Stimulated activated CD8-positive, alpha-beta memory T cell treated with anti-CD3 and anti-CD28 coated beads, Interleukin-4, amount 100 ng/mL, for 48 hours (primary cell): Measurements from ENCODE around the gene PCCA.
"Not testable (repeated sequence)": the region's sequence is repeated elsewhere in the genome, so short reads cannot be mapped to it uniquely, and the experiment has no call there.

Experiments
- DNase-seq: peaks from one replicate; pipeline ENCODE4 v3.0.0-alpha.2; 2020

Gene PCCA

DNA sequence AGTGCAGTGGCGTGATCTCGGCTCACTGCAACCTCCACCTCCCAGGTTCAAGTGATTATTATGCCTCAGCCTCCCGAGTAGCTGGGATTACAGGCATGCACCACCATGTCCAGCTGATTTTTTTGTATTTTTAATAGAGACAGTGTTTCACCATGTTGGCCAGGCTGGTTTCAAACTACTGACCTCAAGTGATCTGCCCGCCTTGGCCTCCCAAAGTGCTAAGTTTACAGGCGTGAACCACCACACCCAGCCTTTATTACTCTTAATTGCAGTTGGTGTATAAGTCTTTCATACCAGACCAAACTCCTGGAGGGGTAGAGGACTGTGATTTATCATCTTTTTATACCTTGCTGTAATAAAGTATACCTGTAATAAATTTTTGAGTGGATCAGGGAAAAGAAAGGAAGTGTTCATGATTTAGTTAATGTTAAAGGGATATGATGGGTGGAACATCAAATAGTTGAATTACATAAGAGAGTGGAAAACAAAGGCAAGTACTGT lies 52.6 kb downstream of the PCCA start:
- DNase-seq, result not testable (repeated sequence)

DNA sequence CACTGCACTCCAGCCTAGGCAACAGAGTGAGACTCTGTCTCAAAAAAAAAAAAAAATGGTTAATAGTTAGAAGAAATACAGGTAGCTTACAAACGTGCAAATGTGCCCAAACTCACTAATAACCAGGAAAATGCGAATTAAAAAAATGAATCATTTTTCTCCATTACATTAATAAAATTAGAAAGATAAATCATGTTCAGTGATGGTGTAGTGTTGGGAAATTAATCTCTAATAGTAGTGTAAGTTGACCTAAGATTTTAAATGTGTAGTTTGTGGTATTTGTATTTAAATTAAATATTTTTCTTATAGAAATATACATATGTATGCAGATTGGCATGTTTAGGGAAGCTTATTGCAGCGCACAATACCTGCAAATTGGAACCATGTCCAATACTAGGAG lies 57.6 kb downstream of the PCCA start:
- no peak for DNase-seq

DNA sequence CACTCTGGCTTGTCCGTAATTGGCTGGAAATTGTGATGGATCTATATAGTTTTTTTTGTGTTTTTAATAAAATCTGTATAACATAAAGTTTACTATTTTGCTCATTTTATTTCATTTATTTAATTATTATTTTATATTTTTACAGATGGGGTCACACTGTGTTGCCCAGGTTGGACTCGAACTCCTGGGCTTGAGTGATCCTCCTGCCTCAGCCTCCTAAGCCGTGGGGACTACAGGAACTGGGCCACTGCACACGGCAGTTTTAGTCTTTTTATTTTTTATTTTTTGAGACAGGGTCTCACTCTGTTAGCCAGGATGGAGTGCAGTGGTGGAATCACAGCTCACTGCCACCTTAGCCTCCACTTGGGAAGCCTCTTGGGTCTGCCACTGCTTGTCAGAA lies 58.9 kb downstream of the PCCA start:
- DNase-seq, result no peak

DNA sequence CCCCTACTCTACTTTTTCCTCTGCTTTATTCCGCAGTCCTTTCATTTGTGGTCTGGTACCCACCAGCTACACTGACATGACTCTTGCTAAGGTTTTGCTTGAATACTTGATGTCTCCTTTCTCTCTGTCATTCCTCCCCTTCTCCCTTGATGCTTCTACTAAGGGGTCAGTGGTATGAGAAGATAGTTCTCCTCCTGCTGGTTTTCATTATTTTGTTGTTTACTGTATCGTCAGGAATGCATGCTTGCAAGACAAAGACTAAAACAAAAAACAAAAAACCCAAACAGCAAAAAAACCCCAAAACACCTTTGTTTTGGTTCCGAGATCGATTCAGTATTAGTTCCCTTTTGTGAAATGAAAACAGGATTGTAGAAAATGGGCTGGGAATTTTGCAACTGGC lies 59.5 kb downstream of the PCCA start:
- DNase-seq, result no peak

DNA sequence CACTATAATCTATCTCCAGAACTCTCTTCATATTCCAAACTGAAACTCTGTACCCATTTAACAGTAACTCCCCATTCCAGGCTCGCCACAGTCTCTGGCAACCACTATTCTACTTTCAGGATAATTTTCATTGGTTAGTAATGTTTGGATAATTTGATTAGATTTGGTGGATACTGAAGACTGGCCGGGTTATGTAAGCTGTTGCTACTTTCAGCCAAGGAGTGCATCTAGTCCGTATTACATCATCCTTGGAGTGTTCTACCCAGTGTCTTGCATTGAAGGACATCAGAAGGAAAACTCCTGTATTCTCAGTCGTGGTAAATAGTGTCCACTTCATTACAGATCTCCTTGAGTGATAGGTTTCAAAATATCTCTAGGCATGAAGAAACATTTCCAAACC lies 60.5 kb downstream of the PCCA start:
- DNase-seq, result no peak

DNA sequence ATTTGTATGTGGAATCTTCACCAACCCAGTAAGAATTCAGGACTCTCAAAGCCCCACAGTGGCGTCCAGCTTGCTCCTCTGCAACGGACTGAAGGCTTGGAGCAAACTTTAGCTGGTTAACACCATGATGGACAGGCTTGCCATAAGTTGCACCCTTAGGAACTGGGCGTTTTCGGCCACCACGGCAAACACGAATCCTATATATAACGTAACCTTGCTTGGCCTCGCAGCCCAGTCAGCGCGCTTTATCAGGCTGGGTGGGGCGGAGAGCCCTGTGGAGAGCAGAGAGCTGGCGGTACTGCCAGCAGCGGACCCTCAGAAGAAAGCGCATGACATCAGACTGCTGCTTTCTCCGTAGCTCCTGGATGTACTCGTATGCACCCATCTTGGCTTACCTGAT lies 61.8 kb downstream of the PCCA start:
- not testable (repeated sequence) for DNase-seq

DNA sequence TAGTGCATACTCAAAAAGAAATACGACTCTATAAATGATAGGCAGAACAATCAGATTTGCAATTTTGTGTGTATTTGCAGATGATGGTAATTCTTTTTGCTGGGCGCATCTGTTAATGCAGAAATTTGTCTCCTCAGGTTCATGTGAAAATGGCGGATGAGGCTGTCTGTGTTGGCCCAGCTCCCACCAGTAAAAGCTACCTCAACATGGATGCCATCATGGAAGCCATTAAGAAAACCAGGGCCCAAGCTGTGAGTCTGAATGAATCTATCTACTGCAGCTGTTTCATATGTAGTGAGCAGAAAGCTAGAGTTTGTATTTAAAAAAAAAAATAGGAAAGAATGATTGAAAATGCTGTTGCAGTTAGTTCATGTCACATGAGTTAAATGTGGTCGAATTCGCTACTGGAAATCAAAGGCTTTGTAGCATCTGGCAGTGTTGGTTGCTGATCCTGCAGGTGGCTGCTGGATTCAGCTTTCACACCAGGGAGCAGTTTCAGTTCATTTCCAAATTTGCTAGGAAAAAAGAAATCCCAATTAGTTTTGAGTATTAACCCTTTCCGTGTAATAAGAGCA lies 66.0 kb downstream of the PCCA start:
- no peak for DNase-seq

DNA sequence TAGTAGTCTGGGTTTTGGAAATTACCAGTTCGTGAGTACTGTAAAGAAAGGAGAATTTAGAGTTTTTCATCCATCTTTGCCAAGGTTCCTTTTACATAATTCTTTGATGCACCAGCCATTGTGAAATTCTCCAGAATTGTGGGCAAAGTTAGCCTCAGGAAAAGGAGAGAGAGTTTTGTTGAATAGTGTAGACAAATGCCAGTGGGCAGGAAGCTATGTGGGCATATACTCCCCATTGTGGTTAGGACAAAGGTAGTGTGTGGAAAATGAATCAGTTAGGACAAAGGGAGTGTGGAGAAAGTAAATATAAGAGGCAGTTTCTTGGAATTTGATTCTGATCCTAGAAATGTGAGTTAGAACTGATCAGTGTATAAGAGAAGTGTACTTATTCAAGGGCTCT lies 67.9 kb downstream of the PCCA start:
- DNase-seq, result no peak

DNA sequence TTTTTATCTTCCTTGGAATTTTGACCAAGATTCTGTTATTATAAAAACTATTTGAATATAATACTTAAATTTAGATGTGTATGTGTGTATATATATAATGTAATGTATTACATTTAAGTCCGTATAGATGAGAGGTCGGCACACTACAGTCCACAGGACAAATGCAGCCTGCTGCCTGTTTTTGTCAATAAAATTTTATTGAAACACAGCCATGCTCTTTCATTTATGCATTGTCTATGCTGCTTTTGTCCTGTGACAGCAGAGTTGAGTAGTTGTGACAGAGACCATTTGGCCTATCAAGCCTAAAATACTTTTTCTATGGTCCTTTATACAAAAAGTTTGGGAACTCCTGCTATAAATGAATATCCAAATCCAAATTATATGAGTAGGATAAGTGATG lies 69.7 kb downstream of the PCCA start:
- DNase-seq, result no peak

DNA sequence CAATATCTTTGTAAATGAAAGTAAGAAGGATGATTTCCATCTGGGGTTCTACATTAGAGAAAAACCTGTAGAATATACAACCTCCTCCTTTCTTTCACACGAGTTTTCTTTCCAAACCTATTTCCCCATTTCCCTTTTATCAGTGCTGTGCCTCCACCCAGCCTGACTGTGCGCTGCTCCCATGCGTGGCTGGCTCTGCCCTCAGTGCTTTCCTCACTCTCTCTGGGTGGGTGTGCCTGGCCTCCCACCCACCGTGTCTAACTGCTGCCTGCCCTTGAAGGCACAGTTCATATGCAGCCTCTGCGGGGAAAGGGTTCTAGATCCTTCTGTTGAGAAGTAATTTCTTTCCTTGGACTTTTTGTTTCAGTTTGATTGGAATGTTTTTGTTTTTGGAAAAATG lies 70.7 kb downstream of the PCCA start:
- no peak for DNase-seq

DNA sequence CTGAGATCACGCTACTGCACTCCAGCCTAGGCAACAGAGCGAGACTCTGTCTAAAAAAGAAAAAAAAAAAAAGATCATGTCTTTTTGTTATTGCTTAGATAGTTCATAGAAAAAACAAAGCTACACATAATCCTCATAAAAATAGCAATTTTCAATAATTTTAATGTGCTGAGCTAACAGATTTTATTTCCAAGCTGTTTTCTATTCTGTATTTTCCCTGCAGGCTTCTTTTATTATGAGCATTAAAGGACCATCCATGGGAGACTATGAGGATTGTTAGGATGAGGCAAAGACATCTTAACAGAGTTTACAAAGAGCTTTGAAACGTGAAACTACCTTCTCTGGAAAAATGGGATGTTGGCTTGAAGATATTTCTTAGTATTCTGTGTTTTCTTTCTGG lies 71.6 kb downstream of the PCCA start:
- no peak for DNase-seq

DNA sequence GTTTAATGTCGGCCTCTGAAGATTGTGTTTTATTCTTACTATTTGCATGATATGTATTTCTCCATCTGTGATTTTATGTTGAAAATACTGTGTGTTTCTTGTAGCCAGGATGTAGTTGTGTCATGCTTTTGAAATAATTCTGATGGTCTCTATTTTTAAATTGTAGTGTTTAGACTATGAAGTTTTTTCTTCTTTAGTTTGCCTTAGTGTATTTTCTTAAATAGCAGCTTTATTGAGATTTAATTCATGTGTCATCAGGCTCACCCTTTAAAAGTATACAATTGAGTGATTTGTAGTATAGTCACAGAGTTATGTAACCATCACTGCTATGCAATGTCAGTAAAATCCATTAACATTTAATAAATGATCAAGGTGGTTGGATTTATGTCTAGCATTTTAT lies 74.5 kb downstream of the PCCA start:
- no peak for DNase-seq

DNA sequence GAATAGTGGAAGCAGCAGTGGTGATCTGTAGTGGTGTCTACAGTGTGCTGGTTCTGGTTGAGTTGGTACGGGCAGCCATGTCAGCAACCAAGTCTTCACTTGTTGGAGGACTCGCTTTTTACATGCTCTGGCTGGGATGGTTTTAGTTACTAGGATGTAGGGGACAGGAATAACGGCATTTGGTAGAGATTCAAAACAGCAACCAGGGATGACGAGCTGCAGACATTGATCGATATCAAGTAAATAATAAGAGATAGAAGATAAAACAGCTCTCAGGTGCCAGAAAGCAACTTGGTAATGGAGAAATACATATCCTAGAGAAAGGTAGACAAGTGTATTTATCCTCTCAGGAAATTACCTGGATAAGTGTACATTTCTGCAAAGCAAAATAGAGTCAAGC lies 84.3 kb downstream of the PCCA start:
- DNase-seq, result no peak

DNA sequence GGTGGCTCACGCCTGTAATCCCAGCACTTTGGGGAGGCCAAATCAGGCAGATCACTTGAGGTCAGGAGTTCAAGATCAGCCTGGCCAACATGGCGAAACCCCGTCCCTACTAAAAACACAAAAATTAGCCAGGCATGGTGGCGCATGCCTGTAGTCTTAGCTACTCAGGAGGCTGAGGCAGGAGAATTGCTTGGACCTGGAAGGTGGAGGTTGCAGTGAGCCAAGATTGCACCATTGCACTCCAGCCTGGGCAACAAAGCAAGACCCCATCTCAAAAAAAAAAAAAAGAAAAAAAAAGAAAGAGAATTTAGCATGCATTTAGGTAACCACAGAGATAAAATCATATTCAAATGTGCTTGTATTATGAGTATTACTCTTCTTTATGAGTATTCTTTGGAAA lies 85.6 kb downstream of the PCCA start:
- DNase-seq, result not testable (repeated sequence)

DNA sequence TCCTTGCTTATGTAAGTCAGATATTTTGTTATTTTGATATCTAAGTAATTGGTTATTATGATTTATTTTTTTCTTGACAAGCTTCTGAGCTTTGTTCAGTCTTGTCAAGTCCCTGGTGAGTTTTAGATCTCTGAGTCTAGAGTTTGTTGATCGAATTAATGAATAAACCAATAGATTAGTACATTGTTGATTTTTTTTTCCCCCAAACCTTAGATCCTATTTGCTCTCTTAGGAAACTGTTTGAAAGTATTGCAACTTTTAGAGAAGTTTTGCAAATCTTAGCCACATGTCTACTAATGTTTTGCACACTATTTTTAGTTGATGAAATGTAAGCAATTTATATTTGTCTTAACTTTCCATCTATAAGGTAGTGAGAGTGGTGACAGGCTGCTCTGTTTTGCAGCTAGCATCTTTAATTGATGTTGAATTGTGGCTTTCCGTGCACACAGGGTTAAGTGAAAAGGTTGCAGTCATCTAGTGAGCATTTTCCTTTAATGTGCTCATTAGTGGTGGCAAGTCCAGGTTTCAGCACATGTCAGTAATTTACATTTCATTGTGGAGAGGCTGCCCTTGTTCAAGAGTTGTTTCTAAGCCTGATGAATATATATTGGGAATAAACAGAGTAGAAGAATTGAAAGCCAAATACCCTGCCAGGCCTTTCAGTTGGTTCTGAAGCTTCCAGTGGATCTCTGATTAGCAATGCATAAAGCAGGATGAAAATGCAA lies 86.3 kb downstream of the PCCA start:
- no peak for DNase-seq

DNA sequence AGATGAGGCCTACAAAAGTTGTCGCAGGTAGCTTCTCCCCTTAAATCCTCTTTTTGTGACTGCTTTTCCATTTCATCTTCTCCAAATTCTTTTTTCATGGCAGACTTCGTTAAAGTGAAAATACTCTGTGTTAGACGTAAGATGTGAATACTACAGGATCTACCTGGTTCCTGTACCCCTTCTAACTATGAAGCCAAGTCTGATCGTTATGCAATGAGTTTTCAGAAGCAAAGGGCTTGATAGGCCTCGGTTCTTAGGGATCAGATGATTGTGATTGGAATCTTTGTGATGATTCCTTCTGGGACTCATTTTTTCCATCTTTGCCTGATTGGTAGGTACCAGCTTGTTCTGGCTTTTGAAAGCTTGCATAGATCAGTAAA lies 86.9 kb downstream of the PCCA start:
- DNase-seq, result no peak

DNA sequence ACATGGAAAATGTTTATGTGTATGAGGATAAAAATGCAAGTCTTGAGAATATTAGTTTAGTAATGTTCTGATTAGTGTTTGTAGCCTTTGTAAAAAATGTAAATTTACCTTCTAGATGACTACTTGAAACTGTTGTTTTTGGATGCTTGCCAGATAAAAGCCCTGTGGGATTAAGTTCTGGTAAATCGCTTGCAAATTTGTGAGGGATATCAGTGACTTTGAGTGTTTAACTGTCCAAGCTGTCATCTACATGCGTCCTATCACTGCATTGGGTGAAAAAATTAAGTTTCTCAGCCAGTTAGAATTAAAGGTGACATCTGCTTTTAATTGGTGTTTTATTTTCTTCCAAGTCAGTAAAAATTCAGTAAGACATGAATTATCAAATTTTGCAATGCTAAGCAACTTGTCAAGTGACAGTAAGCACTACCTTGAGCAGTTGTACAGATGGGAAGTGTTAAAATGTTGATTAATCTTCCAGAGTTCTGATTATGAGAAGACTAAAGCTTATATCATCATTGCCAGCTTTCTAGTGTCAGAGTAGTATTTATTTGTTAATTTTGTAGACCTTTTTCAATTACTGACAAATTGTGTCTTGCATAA lies 88.0 kb downstream of the PCCA start:
- no peak for DNase-seq

DNA sequence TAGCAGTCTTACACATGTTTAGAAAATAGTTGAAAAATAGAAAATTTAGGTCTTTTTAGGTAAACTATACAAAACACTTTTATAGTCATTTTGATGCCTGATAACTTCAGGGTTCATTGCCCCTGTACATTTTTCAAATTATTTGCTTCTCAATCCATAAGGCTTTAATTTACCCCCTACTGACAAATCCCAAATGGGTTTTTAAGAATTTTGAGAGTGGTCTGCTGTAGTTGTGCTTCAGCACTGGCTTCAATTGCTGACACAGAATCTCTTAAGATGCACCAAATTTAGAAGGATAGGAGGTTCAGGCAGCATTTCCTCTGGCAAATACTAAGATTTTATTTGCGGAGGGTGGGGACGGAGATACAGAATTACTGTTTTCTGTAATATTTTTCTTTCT lies 89.4 kb downstream of the PCCA start:
- no peak for DNase-seq

DNA sequence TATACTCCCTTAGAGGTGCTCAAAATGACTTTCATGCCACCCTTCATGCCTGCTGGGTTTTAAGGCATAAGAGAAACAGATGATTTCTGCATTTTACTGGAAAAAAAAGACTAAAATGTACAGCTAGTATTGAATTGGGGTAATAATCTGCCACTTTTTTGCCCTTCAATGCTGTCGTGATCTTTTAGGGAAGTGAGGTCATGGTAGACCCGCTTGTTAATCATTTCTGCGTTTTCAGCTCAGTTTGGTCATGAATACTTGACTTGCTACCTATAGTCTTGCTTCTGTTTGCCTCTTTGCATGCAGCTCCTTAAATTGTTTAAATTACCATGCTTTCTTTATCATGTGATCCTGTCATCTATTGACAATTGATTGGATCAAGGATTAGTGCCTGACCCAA lies 90.4 kb downstream of the PCCA start:
- no peak for DNase-seq

DNA sequence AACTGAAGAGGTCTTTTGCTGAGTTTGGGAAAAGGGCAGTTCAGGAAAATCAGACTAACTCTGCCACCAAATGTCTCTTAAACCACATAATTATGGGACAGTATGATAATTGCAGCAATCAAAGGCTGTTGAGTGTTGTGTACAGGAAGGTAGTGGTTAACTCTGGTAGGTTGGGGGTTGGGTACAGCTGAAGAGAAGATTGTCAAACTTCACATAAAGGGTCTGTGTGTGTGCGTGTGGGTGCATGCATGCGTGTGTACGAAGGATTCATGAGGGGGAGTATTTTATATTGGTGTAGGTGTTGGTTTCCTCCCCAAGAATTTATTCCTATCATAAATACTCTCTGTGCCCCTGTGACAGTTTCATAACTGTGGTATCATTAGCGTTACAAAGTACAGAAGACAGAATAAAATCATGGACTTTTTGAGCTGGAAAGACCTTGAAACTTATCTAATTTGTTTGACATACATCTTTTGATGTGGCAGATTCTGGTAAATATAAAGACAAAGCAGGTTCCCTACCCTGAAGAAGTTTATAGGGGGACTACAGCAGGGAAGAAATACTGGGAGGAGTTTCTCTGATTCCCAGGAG lies 94.1 kb downstream of the PCCA start:
- no peak for DNase-seq

DNA sequence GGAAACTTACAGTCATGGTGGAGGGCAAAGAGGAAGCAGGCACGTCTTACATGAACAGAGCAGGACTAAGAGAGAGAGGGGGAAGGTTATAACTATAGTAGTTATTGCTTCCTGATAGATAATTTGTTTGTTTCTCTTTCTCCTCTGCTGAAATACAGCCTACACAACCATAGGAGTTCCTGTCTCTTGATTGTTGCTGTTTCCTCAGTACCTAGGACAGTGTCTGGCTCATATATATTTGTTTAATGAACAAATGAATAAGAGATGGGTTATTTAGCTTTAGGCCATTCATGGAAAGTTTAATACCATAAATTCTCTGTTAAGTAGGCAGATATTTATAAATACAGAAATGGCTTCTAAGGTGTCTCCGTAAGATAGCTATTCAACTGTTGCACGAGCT lies 95.2 kb downstream of the PCCA start:
- DNase-seq, result no peak

DNA sequence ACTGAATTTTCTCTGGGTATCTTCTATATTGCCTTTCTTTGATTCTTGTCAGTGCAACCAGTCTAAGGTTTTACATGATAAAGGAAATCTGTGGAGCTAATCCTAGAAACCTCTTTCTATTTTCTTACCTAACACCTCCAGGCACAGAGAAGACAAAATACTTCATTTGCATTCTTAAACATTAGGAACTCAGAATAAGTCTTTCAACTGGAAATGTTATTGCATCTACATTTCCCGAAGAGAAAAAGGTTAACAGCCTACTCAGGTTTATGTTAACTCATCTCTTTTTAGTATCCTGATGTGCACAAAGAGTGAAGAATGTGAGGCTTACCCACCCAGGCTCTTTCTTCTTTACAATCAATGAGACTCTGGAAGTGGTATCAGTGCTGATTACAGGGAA lies 106.7 kb downstream of the PCCA start:
- no peak for DNase-seq

DNA sequence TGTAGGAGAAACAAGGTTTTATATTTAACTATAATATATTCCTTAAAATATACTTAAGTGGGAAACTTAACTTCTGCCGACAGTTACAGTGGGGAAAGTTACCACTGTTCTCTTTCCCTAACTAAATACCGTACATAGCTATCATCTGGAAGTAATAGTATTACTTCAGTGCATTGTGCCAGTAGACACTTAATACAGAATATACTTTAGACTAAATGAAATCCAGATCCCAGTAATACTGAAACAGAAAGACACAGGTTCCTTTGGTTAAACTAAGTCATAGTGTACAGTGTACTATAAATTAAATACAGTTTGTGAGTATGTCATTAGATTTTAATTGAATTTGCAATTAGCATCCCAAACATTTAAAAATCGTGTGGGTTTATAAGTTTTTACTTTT lies 107.5 kb downstream of the PCCA start:
- DNase-seq, result no peak

DNA sequence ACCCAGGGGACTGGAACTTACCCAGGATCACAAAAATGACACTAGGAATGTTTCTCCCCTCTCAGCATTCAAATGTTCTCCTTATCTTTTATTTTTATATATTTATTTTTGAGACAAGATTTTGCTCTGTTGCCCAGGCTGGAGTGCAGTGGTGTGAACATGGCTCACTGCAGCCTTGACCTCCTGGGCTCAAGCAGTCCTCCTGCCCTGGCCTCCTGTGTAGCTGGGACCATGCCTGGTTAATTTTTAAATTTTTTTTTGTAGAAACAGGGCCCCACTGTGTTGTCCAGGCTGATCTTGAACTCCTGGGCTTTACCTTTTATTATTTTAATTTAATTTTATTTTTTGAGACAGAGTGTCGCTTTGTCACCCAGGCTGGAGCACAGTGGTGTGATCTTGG lies 108.2 kb downstream of the PCCA start:
- no peak for DNase-seq
